ENCODE measurements around the gene NHERF1.

NHERF1 gene

DNA sequence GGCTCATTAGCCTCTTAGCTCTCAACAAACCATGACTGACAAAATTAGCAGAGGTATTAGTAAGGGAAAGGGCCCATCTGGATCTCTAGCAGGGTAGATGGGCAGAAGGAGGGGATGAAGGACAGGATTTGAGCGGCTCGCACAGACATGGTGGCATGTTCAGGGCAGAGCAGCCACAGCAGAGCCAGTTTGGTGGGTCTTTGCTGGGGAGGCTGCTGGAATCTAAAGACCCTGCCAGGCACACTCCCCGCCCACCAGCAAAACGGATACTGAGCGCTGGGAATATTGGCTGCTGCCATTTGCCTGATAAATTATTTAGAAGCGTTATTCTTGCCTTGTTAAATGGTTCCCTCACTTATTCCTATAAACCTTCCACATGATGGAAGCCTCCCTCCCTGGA lies 48.4 kb downstream of the NHERF1 start:
- Histone ChIP-seq H3K4me1 (ENCODE audit: insufficient read depth, poor library complexity, severe bottlenecking) (no peaks in the 10 kb centered on the region), H3K27ac (ENCODE audit: poor library complexity, severe bottlenecking) (no peak overlapping the region), H3K27me3 (ENCODE audit: insufficient read depth, poor library complexity, severe bottlenecking) (no peaks in the 10 kb centered on the region), H3K4me3 (ENCODE audit: severe bottlenecking) (no peak overlapping the region), H3K9me3 (ENCODE audit: severe bottlenecking) (no peaks in the 10 kb centered on the region), H3K36me3 (ENCODE audit: low read depth) (peaks cover 20% of the 10 kb centered on the region)
- ATAC-seq (ENCODE audit: low read depth) (no peak), DNase-seq (ENCODE audit: low spot score) (no peak)
- TF ChIP-seq, protein P1, sequence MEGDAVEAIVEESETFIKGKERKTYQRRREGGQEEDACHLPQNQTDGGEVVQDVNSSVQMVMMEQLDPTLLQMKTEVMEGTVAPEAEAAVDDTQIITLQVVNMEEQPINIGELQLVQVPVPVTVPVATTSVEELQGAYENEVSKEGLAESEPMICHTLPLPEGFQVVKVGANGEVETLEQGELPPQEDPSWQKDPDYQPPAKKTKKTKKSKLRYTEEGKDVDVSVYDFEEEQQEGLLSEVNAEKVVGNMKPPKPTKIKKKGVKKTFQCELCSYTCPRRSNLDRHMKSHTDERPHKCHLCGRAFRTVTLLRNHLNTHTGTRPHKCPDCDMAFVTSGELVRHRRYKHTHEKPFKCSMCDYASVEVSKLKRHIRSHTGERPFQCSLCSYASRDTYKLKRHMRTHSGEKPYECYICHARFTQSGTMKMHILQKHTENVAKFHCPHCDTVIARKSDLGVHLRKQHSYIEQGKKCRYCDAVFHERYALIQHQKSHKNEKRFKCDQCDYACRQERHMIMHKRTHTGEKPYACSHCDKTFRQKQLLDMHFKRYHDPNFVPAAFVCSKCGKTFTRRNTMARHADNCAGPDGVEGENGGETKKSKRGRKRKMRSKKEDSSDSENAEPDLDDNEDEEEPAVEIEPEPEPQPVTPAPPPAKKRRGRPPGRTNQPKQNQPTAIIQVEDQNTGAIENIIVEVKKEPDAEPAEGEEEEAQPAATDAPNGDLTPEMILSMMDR (IDR thresholded peaks at IDR 0.05; ENCODE audit: poor library complexity, severe bottlenecking) = no peak

DNA sequence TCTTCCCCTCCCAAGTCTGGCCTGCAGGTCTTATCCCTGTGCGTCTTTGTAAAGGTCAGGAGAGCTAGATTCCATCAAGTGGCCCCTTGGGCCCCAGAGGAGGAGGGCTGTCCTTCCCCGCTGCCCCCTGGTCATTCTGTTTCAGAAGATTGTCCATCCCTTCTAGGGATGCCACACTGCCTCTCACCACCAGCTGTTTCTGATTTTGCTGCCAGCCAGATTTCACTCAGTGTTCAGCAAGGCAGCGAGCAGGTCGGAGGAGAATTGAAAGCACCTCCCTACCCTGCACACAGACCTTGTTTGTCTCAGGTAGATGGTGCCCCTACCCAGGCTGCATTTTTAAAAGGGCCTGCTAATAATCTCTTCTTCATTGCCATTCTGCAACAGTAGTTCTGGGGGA lies 49.4 kb downstream of the NHERF1 start:
- Histone ChIP-seq H3K27me3 (ENCODE audit: insufficient read depth, poor library complexity, severe bottlenecking) (no peaks in the 10 kb centered on the region), H3K36me3 (ENCODE audit: low read depth) (peaks cover 12% of the 10 kb centered on the region), H3K4me3 (ENCODE audit: severe bottlenecking) (no peak overlapping the region), H3K4me1 (ENCODE audit: insufficient read depth, poor library complexity, severe bottlenecking) (no peaks in the 10 kb centered on the region), H3K27ac (ENCODE audit: poor library complexity, severe bottlenecking) (no peak overlapping the region), H3K9me3 (ENCODE audit: severe bottlenecking) (no peaks in the 10 kb centered on the region)
- DNase-seq (ENCODE audit: low spot score) = no peak
- TF ChIP-seq, protein P1 (IDR thresholded peaks at IDR 0.05; ENCODE audit: poor library complexity, severe bottlenecking) = no peak
- no peak for ATAC-seq (ENCODE audit: low read depth)

DNA sequence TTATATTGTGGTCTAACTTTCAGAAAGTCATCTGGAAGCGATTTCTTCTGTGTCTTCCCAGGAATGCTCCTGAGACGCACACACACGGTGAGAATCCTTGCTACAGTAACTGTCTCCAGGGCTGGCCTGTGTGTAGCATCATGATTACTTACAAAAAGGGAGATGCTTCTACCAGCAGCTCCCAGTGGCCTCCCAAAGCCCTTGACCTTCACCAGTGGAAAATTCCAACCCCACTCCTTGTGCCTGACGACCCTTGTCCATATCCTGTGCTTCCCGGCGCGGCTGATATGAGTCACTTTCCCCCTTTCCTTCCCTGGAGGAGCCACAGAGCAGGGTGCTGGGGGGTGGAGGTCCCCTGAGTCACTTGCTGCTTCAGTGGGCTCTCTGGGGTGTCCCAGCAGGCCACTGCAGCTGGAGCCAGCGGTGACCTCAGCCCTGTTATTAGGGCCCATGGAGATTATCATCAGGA lies 49.8 kb downstream of the NHERF1 start:
- TF ChIP-seq, protein P1 (IDR thresholded peaks at IDR 0.05; ENCODE audit: poor library complexity, severe bottlenecking) = no peak
- DNase-seq (ENCODE audit: low spot score) = no peak
- H3K9me3 ChIP-seq (ENCODE audit: severe bottlenecking) = no peaks in the 10 kb centered on the region
- no peaks in the 10 kb centered on the region for H3K27me3 ChIP-seq (ENCODE audit: insufficient read depth, poor library complexity, severe bottlenecking)
- peaks cover 12% of the 10 kb centered on the region for H3K36me3 ChIP-seq (ENCODE audit: low read depth)
- no peak overlapping the region for H3K27ac ChIP-seq (ENCODE audit: poor library complexity, severe bottlenecking)
- no peak for ATAC-seq (ENCODE audit: low read depth)
- H3K4me1 ChIP-seq (ENCODE audit: insufficient read depth, poor library complexity, severe bottlenecking) = no peaks in the 10 kb centered on the region
- no peak overlapping the region for H3K4me3 ChIP-seq (ENCODE audit: severe bottlenecking)

DNA sequence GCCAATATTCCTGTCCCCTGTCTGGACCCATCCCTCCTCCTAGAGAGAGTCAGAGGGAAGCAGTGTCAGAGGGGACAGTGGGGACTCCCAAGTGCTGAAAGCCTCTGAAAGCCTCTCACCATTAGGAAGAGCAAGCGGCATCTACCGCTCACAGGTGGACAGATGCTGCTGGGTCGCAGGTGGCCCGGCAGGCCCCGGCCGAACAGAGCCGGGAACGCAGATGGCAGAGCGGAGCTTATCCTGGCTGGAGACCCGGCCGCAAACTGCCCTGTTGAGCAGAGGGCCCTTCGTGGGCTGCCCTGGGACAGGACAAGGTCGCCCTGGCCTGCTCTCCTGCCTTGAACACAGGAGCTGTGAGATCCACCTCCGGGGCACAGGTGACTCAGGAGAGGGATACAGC lies 50.7 kb downstream of the NHERF1 start:
- Histone ChIP-seq H3K27ac (ENCODE audit: poor library complexity, severe bottlenecking) (no peak overlapping the region), H3K36me3 (ENCODE audit: low read depth) (peaks cover 12% of the 10 kb centered on the region), H3K27me3 (ENCODE audit: insufficient read depth, poor library complexity, severe bottlenecking) (no peaks in the 10 kb centered on the region), H3K4me1 (ENCODE audit: insufficient read depth, poor library complexity, severe bottlenecking) (no peaks in the 10 kb centered on the region), H3K9me3 (ENCODE audit: severe bottlenecking) (no peaks in the 10 kb centered on the region), H3K4me3 (ENCODE audit: severe bottlenecking) (no peak overlapping the region)
- no peak for DNase-seq (ENCODE audit: low spot score)
- TF ChIP-seq, protein P1 (IDR thresholded peaks at IDR 0.05; ENCODE audit: poor library complexity, severe bottlenecking) = no peak
- ATAC-seq (ENCODE audit: low read depth) = no peak

DNA sequence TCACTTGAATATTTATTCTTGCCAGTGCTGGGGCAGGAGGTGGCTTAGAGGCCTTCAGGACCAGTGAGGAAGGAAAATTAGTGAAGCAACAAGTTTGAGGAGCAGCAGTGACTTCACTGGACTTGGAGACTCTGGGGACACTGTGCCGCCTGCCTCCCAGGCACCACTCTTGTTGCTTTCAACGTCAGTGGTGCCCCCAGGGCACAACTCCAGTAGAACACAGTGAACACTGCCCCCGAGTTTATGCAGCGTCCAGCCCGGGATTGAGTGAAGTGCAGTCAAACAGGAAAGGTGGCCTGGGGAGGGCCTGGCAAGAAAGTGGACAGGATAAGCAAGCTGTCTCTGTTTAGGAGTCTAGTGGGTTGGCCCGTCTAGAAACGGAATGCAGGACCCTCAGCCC lies 52.1 kb downstream of the NHERF1 start:
- H3K36me3 ChIP-seq (ENCODE audit: low read depth) = peaks cover 5% of the 10 kb centered on the region; the same call in 1 of the 2 replicates
- H3K4me3 ChIP-seq (ENCODE audit: severe bottlenecking) = no peak overlapping the region
- H3K27me3 ChIP-seq (ENCODE audit: insufficient read depth, poor library complexity, severe bottlenecking) = no peaks in the 10 kb centered on the region
- no peak for DNase-seq (ENCODE audit: low spot score)
- H3K27ac ChIP-seq (ENCODE audit: poor library complexity, severe bottlenecking) = no peak overlapping the region
- no peaks in the 10 kb centered on the region for H3K4me1 ChIP-seq (ENCODE audit: insufficient read depth, poor library complexity, severe bottlenecking)
- TF ChIP-seq, protein P1 (IDR thresholded peaks at IDR 0.05; ENCODE audit: poor library complexity, severe bottlenecking) = no peak
- no peaks in the 10 kb centered on the region for H3K9me3 ChIP-seq (ENCODE audit: severe bottlenecking)
- ATAC-seq (ENCODE audit: low read depth) = no peak
